Epithelial cell of proximal tubule (primary cell): ENCODE results near the gene COL13A1. TPM values are rescaled to one million over a fixed set of nuclear protein-coding genes. Genes with fewer than 3 reads are reported as not detected.
A peak's percentile ranks its signal among the peaks of the same experiment; 100 is the strongest.

ENCODE experiments used
- DNase-seq: peaks from one replicate; pipeline ENCODE4 v3.0.0-alpha.2; 2011; ENCODE audit warnings: low read depth
- H3K4me3 ChIP-seq: 2 replicates; pipeline ENCODE4 v1.5.1; 2011; ENCODE audit warnings: low read depth, mild to moderate bottlenecking, low read length
- total RNA-seq: library from RNA; depleted of rRNA; stranded (reverse); fragments of >200 nt; gene quantifications from 2 replicates; pipeline ENCODE4 v1.2.3, GENCODE V29; 2015
- TF ChIP-seq, protein P1 (sequence below): conservative IDR thresholded peaks from 2 replicates; pipeline ENCODE4 v1.5.1; 2012; ENCODE audit warnings: low read depth, mild to moderate bottlenecking, low read length

COL13A1 gene
- total RNA-seq, 1 donor from 2014 or later, result 13.6 TPM

DNA sequence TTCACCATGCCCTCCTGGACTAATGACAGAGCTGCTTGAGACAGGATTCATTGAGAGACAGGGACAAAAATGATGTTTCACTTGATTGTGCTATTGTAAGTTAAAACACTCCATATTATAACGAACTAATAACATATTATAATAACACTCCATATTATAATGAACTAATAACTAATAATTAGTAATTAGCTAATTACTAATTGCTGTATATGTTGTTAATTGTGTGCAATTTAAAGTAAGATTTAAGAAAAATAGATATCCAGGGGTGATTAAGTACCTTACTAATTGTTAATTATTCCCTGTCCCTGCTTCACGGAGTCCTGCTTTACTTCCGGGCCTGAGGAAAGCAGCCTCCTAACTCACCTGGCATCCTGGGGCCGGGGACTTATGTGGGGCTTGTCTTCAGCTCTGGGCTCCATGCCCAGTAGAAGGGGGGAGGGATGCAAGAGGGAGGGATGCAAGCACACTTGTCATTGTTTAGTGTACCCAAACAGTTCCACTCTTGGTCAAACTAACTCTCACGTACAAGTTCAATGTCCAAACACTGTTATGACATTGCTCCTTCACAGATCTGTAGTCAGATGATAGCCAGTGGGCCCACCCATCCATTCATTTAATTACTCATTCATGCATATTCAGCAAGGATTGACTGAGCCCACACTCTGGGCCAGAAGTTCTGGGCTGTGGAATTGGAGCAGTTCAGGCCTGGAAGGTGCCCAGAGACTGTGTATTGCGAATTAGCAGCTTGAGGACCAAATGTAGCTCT is 53.8 kb downstream of the COL13A1 start:
- no peak overlapping the region for H3K4me3 ChIP-seq
- TF ChIP-seq, protein P1, sequence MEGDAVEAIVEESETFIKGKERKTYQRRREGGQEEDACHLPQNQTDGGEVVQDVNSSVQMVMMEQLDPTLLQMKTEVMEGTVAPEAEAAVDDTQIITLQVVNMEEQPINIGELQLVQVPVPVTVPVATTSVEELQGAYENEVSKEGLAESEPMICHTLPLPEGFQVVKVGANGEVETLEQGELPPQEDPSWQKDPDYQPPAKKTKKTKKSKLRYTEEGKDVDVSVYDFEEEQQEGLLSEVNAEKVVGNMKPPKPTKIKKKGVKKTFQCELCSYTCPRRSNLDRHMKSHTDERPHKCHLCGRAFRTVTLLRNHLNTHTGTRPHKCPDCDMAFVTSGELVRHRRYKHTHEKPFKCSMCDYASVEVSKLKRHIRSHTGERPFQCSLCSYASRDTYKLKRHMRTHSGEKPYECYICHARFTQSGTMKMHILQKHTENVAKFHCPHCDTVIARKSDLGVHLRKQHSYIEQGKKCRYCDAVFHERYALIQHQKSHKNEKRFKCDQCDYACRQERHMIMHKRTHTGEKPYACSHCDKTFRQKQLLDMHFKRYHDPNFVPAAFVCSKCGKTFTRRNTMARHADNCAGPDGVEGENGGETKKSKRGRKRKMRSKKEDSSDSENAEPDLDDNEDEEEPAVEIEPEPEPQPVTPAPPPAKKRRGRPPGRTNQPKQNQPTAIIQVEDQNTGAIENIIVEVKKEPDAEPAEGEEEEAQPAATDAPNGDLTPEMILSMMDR, result no peak
- DNase-seq, result no peak

GRCh38 chr10:69856601-69857166 is 55.0 kb downstream of the COL13A1 start:
- TF ChIP-seq, protein P1, result no peak

DNA sequence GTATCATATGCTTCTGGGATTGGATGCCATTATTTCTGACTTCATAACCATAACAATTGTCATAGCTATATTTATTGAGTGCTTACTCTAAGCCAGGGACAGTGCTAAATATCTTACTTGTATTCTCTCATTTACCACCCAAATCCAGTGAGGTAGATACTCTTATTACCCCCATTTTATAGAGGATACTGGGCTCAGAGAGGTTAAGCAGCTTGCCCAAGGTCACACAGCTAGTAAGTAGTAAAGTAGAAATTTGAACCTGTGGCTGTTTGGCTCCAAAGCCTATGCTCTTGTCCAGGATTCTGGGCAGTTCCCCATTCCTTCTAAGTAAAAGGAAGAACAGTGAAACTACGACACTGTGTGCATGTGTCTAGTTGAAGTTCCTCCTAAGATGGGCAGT is 56.5 kb downstream of the COL13A1 start:
- DNase-seq, result no peak
- H3K4me3 ChIP-seq, result no peak overlapping the region
- TF ChIP-seq, protein P1, result no peak

More at GRCh38 chr10:69856601-69857166, 55.0 kb downstream of the COL13A1 start:
- no peak for DNase-seq
- no peak overlapping the region for H3K4me3 ChIP-seq

- no peak overlapping the region for H3K4me3 ChIP-seq
- DNase-seq, result no peak
- TF ChIP-seq, protein P1, result no peak
Observed at GRCh38 chr10:69860271-69860670, 58.6 kb downstream of the COL13A1 start.

DNA sequence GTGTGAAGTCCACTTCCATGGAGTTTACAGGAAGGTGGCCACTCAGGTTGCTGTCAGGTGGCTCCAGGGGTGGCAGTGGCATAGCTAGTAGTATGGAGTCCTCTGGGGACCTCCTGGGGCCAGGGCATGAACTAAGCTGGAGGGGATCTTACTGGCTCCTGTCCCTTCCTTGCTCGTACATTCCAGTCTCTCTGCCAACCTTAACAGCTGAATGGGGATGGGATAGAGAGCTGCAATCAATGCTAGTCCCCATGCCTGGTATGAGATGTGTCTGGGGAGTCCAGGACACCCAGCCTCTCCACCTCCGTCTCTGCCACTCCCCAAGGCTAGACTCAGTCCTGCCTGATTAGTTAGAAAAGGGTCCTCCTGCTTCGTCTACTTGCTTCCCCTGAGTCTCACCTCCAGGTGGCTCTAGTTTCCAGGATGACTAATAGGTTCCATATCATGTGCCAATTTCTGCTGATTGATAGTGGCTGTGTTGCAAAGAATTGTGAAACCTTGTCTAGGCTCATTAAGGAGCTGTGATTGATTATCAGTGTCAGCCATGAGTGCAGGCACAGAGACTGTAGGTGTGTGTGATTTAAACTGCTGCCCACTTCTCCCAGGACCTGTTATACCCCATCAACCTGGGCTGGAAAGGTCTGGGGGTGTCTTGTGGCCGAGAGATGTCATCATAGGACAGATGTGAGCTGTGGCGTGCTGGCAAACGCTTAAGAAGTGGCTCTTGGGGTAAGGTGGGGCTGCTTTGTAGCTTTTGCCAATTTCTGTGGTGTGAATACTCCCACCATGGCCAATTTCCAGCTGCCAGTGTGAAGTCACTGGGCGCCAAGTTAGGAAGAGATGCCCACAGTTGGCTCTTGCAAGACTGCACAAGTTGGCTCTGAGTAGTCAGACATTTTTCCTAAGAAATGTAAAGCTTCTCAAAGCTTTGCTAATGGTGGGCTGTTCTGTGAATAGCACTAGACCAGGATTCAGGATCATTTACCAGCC is 59.8 kb downstream of the COL13A1 start:
- no peak overlapping the region for H3K4me3 ChIP-seq
- TF ChIP-seq, protein P1, result peak; percentile 64
- peak; percentile 73 for DNase-seq

- TF ChIP-seq, protein P1, result no peak
- no peak overlapping the region for H3K4me3 ChIP-seq
- DNase-seq, result no peak
Observed at GRCh38 chr10:69862882-69863530, 61.3 kb downstream of the COL13A1 start.
